GM10847 (cell line): ENCODE results near the gene TXNDC11.

Experiments
- POLR2A ChIP-seq: IDR thresholded peaks from 2 replicates; pipeline ENCODE4 v1.6.1; 2011; ENCODE audit not compliant: insufficient read length; ENCODE audit errors: extremely low read depth

Gene TXNDC11, protein sequence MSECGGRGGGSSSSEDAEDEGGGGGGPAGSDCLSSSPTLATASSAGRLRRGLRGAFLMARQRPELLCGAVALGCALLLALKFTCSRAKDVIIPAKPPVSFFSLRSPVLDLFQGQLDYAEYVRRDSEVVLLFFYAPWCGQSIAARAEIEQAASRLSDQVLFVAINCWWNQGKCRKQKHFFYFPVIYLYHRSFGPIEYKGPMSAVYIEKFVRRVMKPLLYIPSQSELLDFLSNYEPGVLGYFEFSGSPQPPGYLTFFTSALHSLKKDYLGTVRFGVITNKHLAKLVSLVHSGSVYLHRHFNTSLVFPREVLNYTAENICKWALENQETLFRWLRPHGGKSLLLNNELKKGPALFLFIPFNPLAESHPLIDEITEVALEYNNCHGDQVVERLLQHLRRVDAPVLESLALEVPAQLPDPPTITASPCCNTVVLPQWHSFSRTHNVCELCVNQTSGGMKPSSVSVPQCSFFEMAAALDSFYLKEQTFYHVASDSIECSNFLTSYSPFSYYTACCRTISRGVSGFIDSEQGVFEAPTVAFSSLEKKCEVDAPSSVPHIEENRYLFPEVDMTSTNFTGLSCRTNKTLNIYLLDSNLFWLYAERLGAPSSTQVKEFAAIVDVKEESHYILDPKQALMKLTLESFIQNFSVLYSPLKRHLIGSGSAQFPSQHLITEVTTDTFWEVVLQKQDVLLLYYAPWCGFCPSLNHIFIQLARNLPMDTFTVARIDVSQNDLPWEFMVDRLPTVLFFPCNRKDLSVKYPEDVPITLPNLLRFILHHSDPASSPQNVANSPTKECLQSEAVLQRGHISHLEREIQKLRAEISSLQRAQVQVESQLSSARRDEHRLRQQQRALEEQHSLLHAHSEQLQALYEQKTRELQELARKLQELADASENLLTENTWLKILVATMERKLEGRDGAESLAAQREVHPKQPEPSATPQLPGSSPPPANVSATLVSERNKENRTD

DNA sequence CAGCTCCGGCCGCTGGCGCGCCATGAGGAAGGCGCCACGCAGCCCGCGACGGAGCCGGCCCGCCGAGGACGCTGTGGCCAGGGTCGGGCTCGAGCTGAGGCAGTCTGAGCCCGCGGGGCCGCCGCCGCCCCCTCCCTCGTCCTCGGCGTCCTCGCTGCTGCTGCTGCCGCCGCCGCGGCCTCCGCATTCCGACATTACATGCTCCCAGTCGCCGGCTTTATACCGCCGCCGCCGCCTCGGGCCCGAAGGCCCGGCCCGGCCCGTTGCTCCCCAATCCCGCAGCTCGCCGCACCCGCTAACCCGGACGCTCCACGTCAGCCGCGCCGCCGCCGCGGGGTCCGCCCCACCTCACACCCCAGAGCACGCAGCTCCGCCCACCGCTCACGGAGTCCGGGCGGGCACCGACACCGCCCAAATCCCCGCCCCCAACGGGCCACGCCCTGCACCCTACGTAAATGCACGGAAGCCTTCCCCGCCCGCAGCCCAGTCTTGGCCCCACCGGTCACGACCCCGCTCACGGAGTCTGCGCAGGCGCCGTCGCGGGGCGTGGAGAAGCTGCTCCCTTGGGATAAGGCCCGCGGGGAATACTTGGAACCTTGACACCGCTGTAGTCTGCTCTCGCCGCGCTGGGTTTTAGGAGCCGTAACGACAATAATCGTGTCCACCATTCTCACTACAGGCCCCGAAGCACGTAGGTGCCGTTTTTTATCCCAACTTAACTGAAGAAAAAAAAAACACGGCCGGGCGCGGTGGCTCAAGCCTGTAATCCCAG lies at the start of gene TXNDC11:
Gene TXNDC11, minus strand, starts transcription at position 322 of the 772 bp plus-strand sequence. Its CDS starts 127 bp downstream, at position 195.
- TF ChIP-seq POLR2A: peak; percentile 87

DNA sequence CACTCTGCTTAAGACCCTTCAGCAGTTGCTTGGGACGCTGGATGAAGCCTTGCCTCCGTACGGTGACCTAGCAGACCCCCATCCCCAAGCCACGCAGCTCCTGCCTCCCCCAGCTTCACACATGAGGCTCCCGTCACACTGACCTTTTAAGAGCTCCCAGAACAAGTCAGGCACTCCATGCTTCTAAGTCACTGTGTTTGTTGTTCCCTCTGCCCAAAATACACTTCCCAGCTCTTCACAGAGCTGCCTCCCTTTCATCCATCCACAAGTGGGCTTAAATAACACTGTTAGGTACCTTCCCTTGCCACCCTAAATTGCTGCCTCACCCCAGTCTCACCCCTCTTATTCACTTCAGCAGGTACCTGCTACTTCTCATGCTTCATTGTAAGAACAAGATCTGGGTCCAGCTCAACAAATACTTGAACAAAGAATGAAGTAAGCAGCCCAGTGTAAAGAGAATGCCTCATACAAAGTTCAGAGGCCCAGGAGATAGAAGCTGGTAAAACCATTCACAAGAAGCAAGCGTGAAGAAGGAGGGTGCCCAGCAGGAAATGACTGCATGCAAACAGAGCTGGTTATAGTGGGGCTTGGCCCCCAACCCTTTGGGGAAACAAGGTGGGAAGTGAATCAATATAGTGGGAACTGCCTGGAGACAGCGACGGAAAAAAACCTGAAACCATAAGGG lies 48.6 kb upstream of the TXNDC11 start:
- TF ChIP-seq POLR2A: no peak

DNA sequence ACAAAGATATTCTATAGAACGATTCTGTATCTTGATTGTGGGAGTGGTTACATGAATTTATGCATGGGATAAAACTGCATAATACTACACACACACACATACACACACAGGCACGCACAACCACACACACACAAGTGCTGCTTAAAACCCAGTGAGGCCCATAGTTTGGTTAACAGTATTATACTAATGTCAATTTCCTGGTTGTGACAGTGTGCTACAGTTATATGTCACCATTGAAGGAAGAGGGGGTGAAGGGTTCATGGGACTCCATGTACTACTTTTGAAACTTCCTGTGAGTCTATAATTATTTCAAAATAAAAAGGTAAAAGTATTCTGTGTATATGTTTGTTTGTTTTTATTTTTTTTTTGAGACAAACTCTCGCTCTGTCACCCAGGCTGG lies 46.3 kb upstream of the TXNDC11 start:
- no peak for TF ChIP-seq POLR2A

DNA sequence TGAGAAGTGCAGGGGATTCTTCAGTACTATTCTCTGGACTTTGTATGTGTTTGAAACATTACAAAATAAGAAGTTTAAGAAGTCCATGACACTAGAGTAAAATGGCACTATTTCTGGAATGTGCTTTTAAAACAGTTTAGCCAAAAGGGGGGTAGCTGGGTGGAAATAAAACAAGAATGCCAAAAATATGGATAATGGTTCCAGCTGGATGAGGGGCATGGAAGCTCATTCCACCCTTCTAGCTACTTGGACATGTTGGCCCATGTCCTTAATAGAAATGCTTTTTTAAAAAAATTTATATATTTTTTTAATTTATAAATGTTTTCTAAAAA lies 41.3 kb upstream of the TXNDC11 start:
- TF ChIP-seq POLR2A: no peak

DNA sequence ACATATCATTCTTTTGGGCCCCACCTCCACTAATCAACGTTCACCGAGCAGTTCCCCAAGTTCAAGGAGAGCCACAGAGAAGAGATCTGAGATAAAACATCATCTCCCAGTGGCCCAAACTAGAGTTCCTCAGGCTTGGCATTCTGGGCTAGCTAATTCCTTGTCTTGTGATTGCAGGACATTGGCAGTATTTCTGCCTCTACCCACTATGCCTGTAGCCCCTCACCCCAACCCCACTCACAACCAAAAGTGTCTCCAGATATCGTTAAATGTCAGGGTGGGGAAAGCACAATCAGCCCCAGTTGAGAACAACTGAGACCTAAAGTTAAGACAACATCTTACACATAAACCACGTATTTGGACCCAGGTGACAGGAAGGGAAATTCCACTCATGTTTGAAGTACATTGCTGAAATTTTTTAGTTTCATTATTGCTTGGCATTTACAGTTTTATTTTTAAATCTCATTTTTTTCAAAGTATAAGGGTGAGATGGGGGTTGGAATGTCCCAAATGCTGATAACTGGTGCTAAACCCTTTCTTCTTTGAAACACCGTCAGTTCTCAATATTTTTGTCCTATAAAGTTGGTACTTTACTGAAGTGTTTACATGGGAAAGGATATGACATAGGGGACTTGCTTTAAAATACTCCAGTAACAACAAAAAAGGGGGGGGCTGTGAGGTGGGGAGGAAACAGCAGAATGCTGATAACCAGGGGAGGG lies 40.8 kb upstream of the TXNDC11 start:
- peak; percentile 16 for TF ChIP-seq POLR2A

DNA sequence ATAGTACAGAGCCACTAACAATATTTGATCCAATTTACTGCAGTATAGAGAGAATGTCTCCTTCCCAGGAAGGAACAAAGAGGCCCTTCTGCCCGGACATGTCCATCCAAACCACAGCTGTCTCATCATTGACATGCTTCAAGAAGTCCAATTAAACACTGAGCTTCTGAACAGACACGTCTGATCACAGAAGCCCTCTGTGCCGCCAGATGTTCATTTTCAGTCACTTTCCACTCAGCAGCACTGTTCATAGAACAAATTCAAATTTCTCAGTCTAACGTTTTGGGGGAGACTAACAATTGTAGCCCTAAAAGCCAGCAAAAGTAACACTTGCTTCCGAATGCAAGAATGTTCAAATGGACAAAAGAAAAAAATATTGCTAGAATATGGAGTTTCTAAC lies 39.1 kb upstream of the TXNDC11 start:
- no peak for TF ChIP-seq POLR2A

DNA sequence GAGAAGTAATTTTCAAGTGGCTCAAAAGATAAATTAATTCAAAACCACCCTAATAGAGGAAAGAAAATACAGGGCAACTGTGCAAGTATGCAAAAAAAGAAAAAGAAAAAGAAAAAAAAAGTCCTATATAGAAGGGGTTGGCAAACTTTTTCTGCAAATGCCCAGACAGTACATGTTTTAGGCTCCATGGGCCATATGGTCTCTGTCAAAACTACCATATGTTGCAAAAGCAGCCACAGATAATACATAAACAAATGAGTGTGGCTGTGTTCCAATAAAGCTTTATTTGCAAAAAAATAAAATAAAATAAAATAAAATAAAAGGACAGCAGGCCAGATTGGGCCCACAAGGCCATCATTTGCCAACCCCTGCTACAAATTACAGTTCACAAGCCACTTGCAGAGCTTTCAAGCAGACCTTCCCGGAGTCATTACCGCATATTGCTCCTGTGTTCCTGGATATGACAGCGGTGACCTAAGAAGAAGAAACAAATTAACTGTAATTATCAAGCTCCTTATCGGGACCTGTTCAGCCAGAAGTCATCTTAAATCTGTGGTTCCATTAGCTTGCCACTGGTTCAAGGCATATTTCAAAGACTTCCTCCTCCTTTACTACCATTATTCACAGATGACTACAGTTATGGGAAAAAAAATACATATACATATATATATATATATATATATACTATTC lies 38.5 kb upstream of the TXNDC11 start:
- no peak for TF ChIP-seq POLR2A

DNA sequence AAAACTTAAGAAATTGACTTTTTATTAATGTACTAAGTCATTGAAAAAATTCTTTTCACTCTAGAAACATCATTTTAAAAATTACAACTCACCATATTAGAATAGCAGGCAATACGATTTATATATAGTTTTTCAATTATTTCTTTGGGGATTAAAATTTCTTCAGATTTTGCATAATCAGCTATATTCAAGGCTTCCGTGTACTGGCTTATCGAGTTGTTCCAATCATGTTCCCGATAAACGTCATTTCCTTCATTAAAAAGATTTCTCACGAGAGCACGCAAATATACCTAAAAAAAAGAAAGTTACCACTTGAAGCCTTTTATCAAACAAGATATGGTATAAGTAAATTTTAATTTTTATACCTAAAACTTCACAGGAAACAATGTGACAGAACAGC lies 36.4 kb upstream of the TXNDC11 start:
- TF ChIP-seq POLR2A: no peak

DNA sequence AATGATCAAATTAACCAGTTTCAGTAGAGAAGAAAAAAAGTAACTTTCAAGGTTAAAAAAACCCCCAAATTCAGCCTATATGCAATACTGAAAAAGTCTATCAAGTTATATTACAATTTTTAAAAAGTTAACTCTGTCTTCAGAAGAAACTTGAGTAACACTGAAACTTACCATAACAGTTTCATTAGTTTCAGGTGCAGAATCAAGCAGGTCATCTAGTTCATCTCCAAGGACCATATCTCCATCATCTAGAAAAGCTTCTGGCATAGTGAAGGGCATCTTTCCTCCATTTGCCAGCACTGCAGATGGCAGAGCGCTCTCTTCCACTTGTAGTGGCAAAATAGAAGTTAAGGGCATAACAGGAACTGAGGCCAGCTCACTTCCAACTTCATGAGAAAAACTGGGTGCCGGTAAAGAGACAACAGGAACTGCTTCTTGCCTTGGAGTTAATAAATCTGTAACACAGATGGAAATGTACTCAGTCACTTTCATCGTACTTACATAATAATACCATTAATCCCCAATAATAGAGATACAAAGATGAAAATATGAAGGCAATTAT lies 31.5 kb upstream of the TXNDC11 start:
- TF ChIP-seq POLR2A: no peak

DNA sequence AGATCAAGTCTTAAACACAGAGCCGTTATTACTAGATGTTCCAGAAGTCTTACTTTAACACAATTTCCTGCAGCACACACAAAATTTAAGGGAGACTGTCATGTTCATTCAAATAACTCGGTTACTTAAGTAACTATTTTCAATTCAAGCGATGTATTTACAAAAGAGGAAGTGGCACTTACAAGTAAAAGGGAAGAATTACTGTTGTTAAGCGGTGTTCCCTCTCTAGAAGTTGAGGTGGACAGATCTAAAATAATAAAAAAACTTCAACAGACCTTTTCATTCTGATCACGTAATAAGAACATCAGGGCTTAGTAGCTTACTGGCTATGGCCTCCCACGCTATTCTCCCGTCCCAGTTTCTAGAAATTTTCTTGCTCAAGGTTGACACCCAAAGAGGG lies 26.2 kb upstream of the TXNDC11 start:
- TF ChIP-seq POLR2A: no peak

DNA sequence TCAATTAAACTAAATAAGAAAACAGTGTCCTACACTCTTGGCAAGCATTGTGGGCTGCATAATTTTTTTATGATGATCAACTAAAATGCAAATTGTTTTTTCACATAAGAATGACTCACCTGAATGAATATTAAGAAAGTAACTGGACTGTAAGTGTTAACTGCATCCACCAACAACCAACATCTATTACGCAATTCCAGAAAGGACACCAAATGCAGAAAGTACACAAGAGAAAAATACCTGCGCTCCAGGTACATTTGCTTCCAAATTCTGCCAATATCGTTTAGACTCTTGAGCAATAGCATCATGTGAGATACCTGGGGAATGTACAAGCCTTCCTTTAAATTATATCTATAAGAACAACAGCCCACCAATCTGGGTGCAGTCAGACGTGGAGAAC lies 19.8 kb upstream of the TXNDC11 start:
- TF ChIP-seq POLR2A: no peak

DNA sequence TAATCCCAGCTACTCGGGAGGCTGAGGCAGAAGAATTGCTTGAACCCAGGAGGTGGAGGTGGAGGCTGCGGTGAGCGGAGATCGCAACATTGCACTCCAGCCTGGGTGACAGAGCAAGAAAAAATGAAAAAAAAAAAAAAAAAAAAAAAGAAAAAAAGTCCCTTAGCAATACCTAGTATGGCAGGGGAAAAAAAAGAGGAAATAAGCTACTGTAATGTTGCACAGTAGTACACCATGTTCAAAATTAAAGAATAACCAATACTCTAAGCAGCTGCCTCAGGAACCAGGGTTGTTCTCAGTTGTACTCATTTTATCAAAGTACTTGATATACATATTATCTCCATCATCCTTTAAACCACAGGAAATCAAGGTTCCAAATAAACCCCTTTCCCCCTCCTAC lies 17.3 kb upstream of the TXNDC11 start:
- no peak for TF ChIP-seq POLR2A

DNA sequence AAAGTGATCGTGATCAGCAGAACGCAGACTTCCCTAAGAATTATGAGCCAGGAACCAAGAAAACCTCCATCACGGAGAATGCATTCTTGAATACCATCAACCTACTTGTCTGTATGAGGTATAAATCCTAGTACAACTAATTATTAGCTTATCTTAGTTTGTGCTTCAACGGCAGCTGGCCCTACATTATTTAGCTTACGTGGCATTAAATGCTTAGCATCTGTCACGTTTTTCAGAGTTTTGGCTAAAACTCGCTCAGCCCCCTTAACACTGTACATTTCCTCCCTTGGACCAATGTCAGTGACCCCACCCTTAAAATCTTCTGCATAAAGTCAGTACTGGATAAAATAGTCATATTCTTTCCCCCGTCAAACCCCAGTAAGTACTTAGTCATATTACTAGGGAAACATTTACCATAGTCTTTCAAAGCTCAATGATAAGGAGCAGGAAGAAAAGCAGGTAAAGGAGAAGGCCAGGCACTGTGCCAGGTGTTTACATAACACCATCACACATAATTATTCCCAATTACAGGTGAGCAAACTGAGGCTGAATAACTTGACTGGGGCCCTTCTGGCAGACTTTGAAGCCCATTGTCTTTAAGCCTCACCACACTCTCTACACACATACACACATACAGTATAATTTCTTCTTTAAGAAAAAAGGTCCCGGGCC lies 16.6 kb upstream of the TXNDC11 start:
- no peak for TF ChIP-seq POLR2A
